Lower lobe of right lung (tissue), 2 donors: ENCODE results near the gene EFHC1. TPM values are rescaled to one million over a fixed set of nuclear protein-coding genes. Genes with fewer than 3 reads are reported as not detected.

ENCODE experiments used
- ATAC-seq, 2 donors: fragments of 200-7000 bp; cut with Tn5 transposase; one replicate each; pipeline ENCODE4 v1.9.1; 2020 to 2022; ENCODE audit warnings: mild to moderate bottlenecking in 2 of 2, moderate library complexity in 2 of 2
- DNase-seq: peaks from one replicate; pipeline ENCODE4 v3.0.0-alpha.2; 2020
- H3K27ac ChIP-seq: fragments of 200-600 bp; one replicate; pipeline ENCODE4 v1.8.0; 2022
- H3K27me3 ChIP-seq: fragments of 200-600 bp; one replicate; pipeline ENCODE4 v1.8.0; 2022; ENCODE audit warnings: low read depth
- H3K36me3 ChIP-seq: fragments of 200-600 bp; one replicate; pipeline ENCODE4 v1.8.0; 2022; ENCODE audit warnings: mild to moderate bottlenecking
- H3K4me1 ChIP-seq: fragments of 200-600 bp; one replicate; pipeline ENCODE4 v1.8.0; 2022
- H3K4me3 ChIP-seq: fragments of 200-600 bp; one replicate; pipeline ENCODE4 v1.8.0; 2022; ENCODE audit warnings: mild to moderate bottlenecking
- H3K9me3 ChIP-seq: fragments of 200-600 bp; one replicate; pipeline ENCODE4 v1.8.0; 2022
- intact Hi-C: fragments of 100-400 bp; cut with DNase I; formaldehyde crosslinking; loops from one replicate; pipeline ENCODE4 v1.11.0; 2022
- total RNA-seq: library from RNA; stranded (reverse); fragmentation: NEBNext Ultra II Directional; extraction: Animal tissue kit (Norgen Biotek cat#: 25700); gene quantifications from one replicate; pipeline ENCODE4 v1.2.1, GENCODE V29; 2021
- TF ChIP-seq, protein P1 (sequence below): fragments of 200-600 bp; IDR thresholded peaks from one replicate; pipeline ENCODE4 v1.8.0; 2022; ENCODE audit warnings: antibody characterized with exemption, mild to moderate bottlenecking
- donor health status: DM: no; HTN: yes; CAD: no; lungs with severe emphysema.

EFHC1 gene
- total RNA-seq, 1 donor from 2014 or later, result 42.2 TPM

DNA sequence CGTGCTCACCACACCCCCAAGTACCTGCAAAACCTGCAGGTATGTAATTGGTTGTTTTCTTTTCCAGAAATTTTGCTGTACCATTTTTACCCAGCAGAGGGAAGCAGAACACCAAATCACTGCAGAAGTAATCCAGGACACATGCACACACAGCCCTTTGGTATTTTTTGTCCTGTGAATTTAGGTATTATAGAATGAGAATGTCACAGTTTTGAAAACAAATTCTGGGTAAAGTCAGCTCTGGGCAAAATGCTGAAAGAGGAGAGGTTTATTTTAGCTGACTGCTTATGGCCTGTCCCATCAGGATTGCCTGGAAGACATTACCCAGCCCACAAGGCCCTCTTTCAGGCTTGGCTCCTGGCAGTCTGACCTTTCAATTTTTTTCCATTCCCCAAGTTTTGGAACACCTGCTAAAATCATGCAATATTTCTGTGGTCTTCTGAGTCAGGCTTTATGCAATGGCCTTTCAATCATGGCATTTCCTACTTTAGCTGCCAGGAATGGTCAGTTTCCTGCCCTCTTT is 3.5 kb upstream of the EFHC1 start:
- H3K27me3 ChIP-seq, result no peaks in the 10 kb centered on the region
- H3K4me1 ChIP-seq, result peaks cover 7% of the 10 kb centered on the region
- no peaks in the 10 kb centered on the region for H3K36me3 ChIP-seq
- intact Hi-C loops, result no loop called here
- DNase-seq (no peak), ATAC-seq (peak; percentile 24 to 38)
- no peak overlapping the region for H3K27ac ChIP-seq
- no peak overlapping the region for H3K4me3 ChIP-seq
- TF ChIP-seq, protein P1, sequence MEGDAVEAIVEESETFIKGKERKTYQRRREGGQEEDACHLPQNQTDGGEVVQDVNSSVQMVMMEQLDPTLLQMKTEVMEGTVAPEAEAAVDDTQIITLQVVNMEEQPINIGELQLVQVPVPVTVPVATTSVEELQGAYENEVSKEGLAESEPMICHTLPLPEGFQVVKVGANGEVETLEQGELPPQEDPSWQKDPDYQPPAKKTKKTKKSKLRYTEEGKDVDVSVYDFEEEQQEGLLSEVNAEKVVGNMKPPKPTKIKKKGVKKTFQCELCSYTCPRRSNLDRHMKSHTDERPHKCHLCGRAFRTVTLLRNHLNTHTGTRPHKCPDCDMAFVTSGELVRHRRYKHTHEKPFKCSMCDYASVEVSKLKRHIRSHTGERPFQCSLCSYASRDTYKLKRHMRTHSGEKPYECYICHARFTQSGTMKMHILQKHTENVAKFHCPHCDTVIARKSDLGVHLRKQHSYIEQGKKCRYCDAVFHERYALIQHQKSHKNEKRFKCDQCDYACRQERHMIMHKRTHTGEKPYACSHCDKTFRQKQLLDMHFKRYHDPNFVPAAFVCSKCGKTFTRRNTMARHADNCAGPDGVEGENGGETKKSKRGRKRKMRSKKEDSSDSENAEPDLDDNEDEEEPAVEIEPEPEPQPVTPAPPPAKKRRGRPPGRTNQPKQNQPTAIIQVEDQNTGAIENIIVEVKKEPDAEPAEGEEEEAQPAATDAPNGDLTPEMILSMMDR, result peak; percentile 87
- no peaks in the 10 kb centered on the region for H3K9me3 ChIP-seq

DNA sequence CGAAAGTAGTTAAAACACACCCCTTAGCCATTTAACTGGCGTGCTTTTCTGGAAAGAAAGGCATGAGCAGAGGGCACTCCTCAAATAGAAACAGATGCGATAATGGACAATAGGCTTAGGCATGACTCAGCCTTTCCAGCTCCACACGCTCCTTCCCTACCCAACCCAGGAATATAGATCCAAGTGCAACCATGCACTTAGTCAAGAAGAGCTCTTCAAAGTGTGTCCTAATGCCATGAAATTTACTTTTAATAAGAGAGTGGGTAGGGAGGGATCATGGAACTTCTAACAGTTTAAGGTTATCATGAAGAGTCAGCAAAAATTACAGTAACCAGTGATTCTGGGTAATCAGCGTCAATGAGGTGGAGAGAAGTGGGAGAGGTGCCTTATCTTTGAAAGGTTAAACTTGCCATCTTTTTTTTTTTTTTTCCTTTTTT is 2.4 kb upstream of the EFHC1 start:
- intact Hi-C loops, result no loop called here

DNA sequence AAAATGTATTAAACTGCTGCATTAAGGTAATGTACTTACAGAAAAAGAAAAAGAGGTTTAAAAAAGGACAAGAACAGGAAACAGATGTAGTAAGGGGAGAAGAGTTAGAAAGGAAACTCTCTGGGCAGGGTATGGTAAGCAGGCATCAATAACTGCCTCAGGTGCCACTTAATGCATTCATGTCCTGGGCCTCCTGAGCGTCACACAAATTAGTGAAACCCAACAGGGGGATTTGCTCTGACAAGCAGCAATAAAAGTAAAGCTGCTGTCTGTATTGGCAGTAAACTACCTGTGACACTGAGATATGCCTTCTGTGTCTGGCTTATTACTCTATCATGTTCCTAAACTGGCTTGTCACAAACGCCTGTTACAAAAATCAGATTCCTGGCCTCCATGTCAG is 1.5 kb upstream of the EFHC1 start:
- no peak overlapping the region for H3K27ac ChIP-seq
- no peak overlapping the region for H3K4me3 ChIP-seq
- no peaks in the 10 kb centered on the region for H3K27me3 ChIP-seq
- peaks cover 7% of the 10 kb centered on the region for H3K4me1 ChIP-seq
- H3K36me3 ChIP-seq, result no peaks in the 10 kb centered on the region
- DNase-seq, result no peak
- intact Hi-C loops, result no loop called here
- no peaks in the 10 kb centered on the region for H3K9me3 ChIP-seq
- TF ChIP-seq, protein P1, result no peak
- no peak for ATAC-seq

More for the DNA sequence above, 2.4 kb upstream of the EFHC1 start:
- H3K27me3 ChIP-seq, result no peaks in the 10 kb centered on the region
- no peak overlapping the region for H3K27ac ChIP-seq
- no peaks in the 10 kb centered on the region for H3K36me3 ChIP-seq
- H3K9me3 ChIP-seq, result no peaks in the 10 kb centered on the region
- DNase-seq (no peak), ATAC-seq (no peak)
- H3K4me3 ChIP-seq, result no peak overlapping the region
- H3K4me1 ChIP-seq, result peaks cover 7% of the 10 kb centered on the region
- TF ChIP-seq, protein P1, result no peak

DNA sequence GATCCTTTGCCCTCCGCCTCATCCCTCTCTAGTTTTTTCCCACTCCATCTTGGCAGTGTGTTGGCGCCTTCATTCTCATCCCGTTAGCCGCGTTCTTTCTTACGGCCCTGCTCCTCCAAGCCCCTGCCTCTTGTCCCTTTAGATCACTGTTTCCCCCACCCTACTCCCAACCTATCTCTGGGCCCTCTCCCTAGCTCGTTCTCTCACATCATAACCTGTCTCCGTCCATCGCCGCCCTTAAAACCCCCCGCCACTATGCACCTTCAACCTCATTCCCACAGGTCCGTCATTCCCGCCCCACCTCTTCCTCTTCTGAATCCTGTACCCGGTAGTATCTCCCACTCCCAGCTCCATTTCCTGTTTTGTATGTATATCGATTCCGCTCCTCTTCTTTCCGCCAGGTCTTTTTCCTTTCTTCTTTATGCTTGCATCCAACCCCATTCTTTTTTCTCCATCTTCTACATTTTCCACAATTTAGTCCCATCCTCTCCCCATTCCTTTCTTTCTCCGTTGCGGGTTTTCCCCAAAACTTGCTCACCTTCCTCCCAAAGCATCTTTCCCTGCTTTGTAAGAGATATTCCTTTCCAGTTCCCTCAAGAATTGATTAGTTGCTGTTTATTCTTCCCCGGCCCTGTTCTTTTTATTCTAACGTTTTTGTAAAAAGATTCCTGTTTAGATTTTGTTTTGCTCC is 671 bp downstream of the EFHC1 start:
- no peaks in the 10 kb centered on the region for H3K27me3 ChIP-seq
- H3K36me3 ChIP-seq, result peaks cover 7% of the 10 kb centered on the region
- peak overlapping the region; percentile 76 for H3K27ac ChIP-seq
- peaks cover 7% of the 10 kb centered on the region for H3K4me1 ChIP-seq
- H3K4me3 ChIP-seq, result peak overlapping the region; percentile 83
- intact Hi-C loops, result no loop called here
- no peaks in the 10 kb centered on the region for H3K9me3 ChIP-seq
- TF ChIP-seq, protein P1, result no peak
- DNase-seq (no peak), ATAC-seq (peak; percentile 4 to 40)

DNA sequence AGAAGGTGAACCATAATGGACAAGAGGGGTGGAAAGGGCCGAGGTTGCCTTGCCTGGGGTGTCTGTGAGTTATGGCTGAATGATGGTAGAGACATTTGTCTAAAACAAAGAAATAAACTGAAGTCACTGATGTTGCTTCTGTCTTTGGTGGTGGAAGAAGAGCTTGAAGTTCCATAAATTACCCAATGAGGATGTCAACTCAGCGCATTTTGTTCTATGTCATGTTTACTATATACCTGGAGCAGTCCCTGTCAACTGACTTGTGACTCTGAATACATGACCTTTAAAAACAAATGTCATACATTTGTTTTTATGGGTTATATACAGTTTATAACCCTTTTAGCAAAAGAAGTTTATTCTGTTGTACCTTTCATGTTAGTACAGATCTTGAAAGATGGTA is 2.0 kb downstream of the EFHC1 start:
- H3K27me3 ChIP-seq, result no peaks in the 10 kb centered on the region
- H3K9me3 ChIP-seq, result no peaks in the 10 kb centered on the region
- ATAC-seq, result no peak
- TF ChIP-seq, protein P1, result no peak
- DNase-seq, result no peak
- peaks cover 7% of the 10 kb centered on the region for H3K36me3 ChIP-seq
- no peak overlapping the region for H3K27ac ChIP-seq
- H3K4me1 ChIP-seq, result peaks cover 7% of the 10 kb centered on the region
- intact Hi-C loops, result no loop called here
- no peak overlapping the region for H3K4me3 ChIP-seq
